Gastroesophageal sphincter (tissue), 4 donors: ENCODE results near the gene CEP170B. TPM values are rescaled to one million over a fixed set of nuclear protein-coding genes. Genes with fewer than 3 reads are reported as not detected.

Experiments used
- ATAC-seq: fragments of 150-250 bp; one replicate; pipeline ENCODE4 v1.9.1; 2016; ENCODE audit warnings: mild to moderate bottlenecking, moderate library complexity
- H3K27ac ChIP-seq, 4 donors: fragments of 200-600 bp; sonication (generic) in 3 of 4; 1 replicate in 3 of 4; 2 replicates in 1 of 4; pipeline ENCODE4 v1.5.1; 2016 to 2019
- H3K27me3 ChIP-seq: fragments of 200-600 bp; sonication (generic); one replicate; pipeline ENCODE4 v1.5.1; 2019
- H3K36me3 ChIP-seq, 2 donors: fragments of 200-600 bp; sonication (generic); one replicate each; pipeline ENCODE4 v1.5.1; 2019; ENCODE audit warnings: control low read depth in 1 of 2
- H3K4me1 ChIP-seq, 3 donors: fragments of 200-600 bp; sonication (generic); 1 replicate in 2 of 3; 2 replicates in 1 of 3; pipeline ENCODE4 v1.5.1; 2016 to 2019; ENCODE audit warnings: control low read depth in 2 of 3
- H3K4me3 ChIP-seq, 2 donors: fragments of 200-600 bp; sonication (generic); one replicate each; pipeline ENCODE4 v1.5.1; 2019; ENCODE audit warnings: mild to moderate bottlenecking in 1 of 2, moderate library complexity in 1 of 2
- H3K9me3 ChIP-seq, 3 donors: fragments of 200-600 bp; sonication (generic); one replicate each; pipeline ENCODE4 v1.5.1; 2017 to 2019; ENCODE audit warnings: control low read depth in 2 of 3
- CTCF ChIP-seq, 4 experiments: fragments of 200-600 bp in 2 of 4; fragments of 450-650 bp in 2 of 4; sonication (generic) in 1 of 4; IDR thresholded peaks; one replicate each; pipeline ENCODE4 v1.5.1; 2017 to 2019; ENCODE audit warnings: antibody characterized with exemption in 4 of 4, mild to moderate bottlenecking in 2 of 4, moderate library complexity in 2 of 4
- EP300 ChIP-seq: sonication (generic); formaldehyde crosslinking; IDR thresholded peaks from one replicate; pipeline ENCODE4 v1.6.1; 2017; ENCODE audit warnings: antibody characterized with exemption, mild to moderate bottlenecking
- POLR2A ChIP-seq, 2 donors: fragments of 450-650 bp; IDR thresholded peaks; one replicate each; pipeline ENCODE4 v1.6.1; 2017; ENCODE audit warnings: antibody characterized with exemption in 2 of 2, mild to moderate bottlenecking in 2 of 2, moderate library complexity in 1 of 2
- POLR2AphosphoS5 ChIP-seq: sonication (generic); formaldehyde crosslinking; IDR thresholded peaks from one replicate; pipeline ENCODE4 v1.6.1; 2017; ENCODE audit warnings: antibody characterized with exemption
- WGBS, 2 donors: methylation state at CpG; one replicate each; pipeline ENCODE4 v1.1.5; 2018; ENCODE audit warnings: low coverage in 1 of 2; 5-methylcytosine and 5-hydroxymethylcytosine counted together
- total RNA-seq, 4 donors: library from RNA; depleted of rRNA; stranded (reverse); fragments of >200 nt; gene quantifications; one replicate each; pipeline ENCODE4 v1.1.0, GENCODE V29; 2016

Gene CEP170B
- total RNA-seq, 4 donors from 2014 or later: 18.7 to 64.7 (median 25.5) TPM

DNA sequence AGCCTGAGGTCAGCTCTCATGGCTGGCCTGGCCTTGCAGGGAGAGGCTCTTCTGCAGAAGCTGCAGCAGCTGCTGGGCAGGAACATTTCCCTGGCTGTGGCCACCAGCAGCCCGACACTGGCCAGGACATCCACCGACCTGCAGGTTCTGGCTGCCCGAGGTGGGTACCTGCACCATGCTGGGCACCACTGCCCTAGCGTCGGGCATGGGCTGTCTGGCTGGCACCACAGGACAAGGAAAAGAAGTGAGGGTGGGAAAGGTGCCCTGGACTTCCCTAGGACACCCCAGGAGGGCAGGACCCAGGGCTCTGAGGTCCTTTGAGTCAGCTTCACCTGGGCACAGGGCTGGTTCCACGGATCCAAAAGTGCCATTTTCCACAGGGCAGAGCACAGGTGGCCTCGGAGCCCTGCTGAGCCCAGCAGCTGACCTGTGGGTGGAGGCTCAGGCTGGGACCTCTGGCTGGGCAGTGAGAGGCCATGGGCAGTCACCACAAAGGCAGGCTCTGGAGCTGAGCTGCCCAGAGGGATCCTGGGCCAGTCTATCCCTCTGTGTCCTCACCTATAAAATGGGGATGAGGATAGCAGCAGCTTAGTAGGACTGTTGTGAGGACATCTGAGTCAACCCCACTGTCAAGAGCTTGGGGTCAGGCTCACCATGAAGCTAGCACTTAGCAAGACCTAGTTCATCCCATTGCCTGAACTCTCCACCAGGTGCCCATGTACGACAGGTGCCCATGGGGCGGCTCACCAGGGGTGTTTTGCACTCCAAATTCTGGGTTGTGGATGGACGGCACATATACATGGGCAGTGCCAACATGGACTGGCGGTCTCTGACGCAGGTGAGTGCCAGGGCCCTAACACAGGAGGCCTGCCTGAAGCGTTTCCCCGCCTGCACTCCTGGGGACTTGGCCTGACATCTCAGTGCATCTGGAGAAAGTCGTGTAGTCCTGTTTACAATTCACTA is 64.5 kb downstream of the CEP170B start:
- WGBS, 2 donors: 50% methylated on average over 1 of the region's 15 CpGs; no CpG with 5 or more reads in 1 of the 2 donors
- no peak for ATAC-seq
- Histone ChIP-seq H3K4me1 (peaks cover 0 to 25% (median 13%) of the 10 kb centered on the region in 3 donors), H3K36me3 (no peaks in the 10 kb centered on the region), H3K27me3 (no peaks in the 10 kb centered on the region), H3K27ac (no peak overlapping the region), H3K9me3 (peaks cover 0 to 2% (median 0%) of the 10 kb centered on the region in 3 donors), H3K4me3 (no peak overlapping the region)
- no peak for TF ChIP-seq POLR2AphosphoS5
- no peak for TF ChIP-seq CTCF (IDR thresholded peaks at IDR 0.05)
- TF ChIP-seq EP300: no peak

- Histone ChIP-seq H3K4me1 (peaks cover 0 to 30% (median 13%) of the 10 kb centered on the region in 3 donors), H3K4me3 (no peak overlapping the region), H3K36me3 (no peaks in the 10 kb centered on the region), H3K9me3 (no peaks in the 10 kb centered on the region), H3K27me3 (no peaks in the 10 kb centered on the region), H3K27ac (no peak overlapping the region)
- ATAC-seq: no peak
- 86 to 87% methylated on average over 2 to 5 of the region's 10 CpGs for WGBS, 2 donors
- no peak for TF ChIP-seq CTCF (IDR thresholded peaks at IDR 0.05)
- TF ChIP-seq POLR2AphosphoS5: no peak
These were observed 65.6 kb downstream of the CEP170B start for GRCh38 chr14:104930526-104931303.

DNA sequence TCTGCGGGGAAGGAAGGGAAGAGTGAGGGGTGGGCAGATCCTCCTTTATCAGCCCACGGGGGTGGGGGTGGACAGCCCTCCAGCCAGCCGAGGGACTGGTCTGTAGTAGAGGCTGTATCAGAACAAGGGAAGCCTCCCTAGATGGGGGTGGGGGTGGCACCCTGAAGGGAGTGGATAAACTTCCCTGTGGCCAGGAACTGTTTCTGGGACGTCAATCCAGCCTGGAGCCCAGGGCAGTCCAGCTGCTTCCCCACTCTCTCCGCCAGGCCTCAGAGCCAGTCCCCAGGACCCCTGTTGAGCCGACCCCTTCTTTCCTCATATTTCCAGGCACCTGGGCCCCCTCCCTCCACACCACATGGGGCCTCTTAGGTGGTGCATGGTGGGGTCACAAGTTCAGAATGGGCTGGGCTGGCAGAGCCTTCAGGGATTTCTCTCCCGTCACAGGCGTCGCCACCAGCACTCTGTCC is 66.3 kb downstream of the CEP170B start:
- WGBS, 2 donors: 80% methylated on average over 1 of the region's 9 CpGs; no CpG with 5 or more reads in 1 of the 2 donors
- Histone ChIP-seq H3K27me3 (no peaks in the 10 kb centered on the region), H3K36me3 (no peaks in the 10 kb centered on the region), H3K27ac (peak overlapping the region in 1 of 4 donors; percentile 80), H3K4me3 (no peak overlapping the region), H3K9me3 (no peaks in the 10 kb centered on the region), H3K4me1 (peaks cover 0 to 30% (median 13%) of the 10 kb centered on the region in 3 donors)
- ATAC-seq: no peak
- TF ChIP-seq POLR2A (IDR thresholded peaks at IDR 0.05) (no peak), CTCF (IDR thresholded peaks at IDR 0.05) (no peak)

GRCh38 chr14:104931771-104932675 is 67.0 kb downstream of the CEP170B start:
- H3K36me3 ChIP-seq: no peaks in the 10 kb centered on the region
- WGBS, 2 donors: 0 to 32% methylated on average over 4 to 8 of the region's 64 CpGs
- H3K4me3 ChIP-seq: peak overlapping the region in 1 of 2 donors; percentile 71
- TF ChIP-seq EP300: no peak
- TF ChIP-seq POLR2AphosphoS5: no peak
- TF ChIP-seq CTCF (IDR thresholded peaks at IDR 0.05): no peak
- no peak for TF ChIP-seq POLR2A (IDR thresholded peaks at IDR 0.05)
- H3K4me1 ChIP-seq: peaks cover 0 to 30% (median 13%) of the 10 kb centered on the region in 3 donors
- no peak for ATAC-seq
- H3K27me3 ChIP-seq: no peaks in the 10 kb centered on the region
- H3K9me3 ChIP-seq: no peaks in the 10 kb centered on the region
- H3K27ac ChIP-seq: peak overlapping the region in 3 of 4 donors; percentile 79 to 82 (median 80)
